GM21717 (cell line): Measurements from ENCODE around the gene DYSF.

Experiments used
- ATAC-seq: cut with Tn5 transposase; IDR thresholded peaks from one replicate; pipeline ENCODE4 v1.9.1; 2021; ENCODE audit warnings: mild to moderate bottlenecking, moderate library complexity; ENCODE audit not compliant: unreplicated experiment

DYSF gene

DNA sequence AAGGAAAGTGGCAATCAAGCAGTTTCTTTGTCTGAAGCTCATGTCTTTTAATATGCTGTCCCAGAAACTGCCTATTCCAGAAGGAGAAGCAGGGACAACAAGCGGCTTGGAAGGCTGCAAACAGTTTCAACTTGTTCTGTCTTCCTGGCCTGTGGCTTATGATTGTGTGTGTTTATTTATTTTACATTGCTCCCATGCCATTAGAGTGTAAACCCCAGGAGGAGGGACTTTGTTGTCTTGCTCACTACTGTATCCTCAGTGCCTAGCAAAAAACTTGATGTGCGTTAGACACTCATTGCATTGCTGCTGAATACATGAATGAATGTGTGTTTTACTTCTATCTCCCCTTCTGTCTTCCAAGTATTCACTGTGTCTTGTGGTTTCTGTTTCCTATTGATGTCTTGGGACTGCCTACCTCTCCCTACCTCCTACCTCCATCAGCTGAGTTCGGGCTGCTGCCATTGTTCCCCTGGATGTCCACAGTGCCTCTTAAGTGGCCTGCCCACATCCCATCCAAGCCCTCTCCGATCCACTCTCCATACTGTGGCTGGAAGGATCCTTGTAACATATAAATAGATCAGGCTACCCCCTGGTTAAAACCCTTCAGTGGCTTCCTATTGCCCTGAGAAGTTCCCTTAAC lies 261.4 kb downstream of the DYSF start:
- no peak for ATAC-seq

GRCh38 chr2:71715241-71715750 lies 261.9 kb downstream of the DYSF start:
- no peak for ATAC-seq

DNA sequence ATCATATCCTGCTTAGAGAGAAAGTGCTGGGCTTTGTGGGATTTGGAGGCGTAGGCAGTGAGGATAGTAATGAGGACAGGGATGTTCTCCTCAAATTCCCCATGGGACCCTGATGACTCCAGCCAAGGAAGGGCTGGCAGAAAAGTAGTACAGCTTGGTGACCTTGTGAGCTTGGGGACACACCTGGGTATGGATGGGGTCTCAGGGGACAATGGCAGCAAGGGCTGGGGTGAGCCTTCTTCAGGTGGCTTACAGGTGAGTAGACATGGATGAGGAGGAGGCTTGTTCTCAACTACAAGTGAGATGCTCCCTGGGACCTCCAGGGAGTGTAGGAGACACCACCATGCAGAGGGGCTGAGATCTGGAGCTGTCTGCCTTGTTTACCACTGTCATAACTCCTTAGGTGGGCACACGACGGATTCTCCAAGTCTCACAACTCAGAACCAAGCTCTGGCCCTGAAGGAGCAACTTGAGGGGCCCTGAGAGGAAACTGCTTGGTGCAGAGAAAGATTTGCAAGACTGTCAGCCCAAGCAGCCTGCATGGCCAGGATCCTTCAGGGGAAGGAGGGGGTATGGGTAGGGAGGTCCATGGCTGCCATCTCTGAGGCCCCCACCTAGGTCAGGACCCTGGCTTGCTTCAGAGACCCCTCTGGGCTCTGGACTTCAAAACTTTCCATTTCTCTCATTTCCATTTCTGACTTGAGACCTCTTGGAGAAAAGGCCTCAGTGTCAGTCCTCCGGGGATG lies 262.8 kb downstream of the DYSF start:
- no peak for ATAC-seq

- ATAC-seq: no peak
Observed at GRCh38 chr2:71716697-71717624, 263.6 kb downstream of the DYSF start.

GRCh38 chr2:71718686-71719085 lies 265.3 kb downstream of the DYSF start:
- ATAC-seq: no peak

GRCh38 chr2:71719520-71720282 lies 266.3 kb downstream of the DYSF start:
- no peak for ATAC-seq

DNA sequence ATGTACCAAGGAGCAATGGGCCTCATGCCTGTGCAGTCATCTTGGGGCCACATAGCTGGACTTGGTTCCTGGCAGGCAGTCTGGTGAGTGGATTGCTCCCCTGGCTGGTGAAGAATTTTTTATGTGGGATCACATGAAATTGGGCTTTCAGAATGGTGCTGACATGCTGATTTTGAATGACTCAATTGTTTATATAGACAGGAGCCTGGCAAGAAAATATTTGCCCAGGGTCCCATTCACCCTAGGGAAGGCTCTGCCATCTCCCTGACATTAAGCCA lies 266.9 kb downstream of the DYSF start:
- ATAC-seq: no peak

GRCh38 chr2:71720596-71721361 lies 267.4 kb downstream of the DYSF start:
- no peak for ATAC-seq

DNA sequence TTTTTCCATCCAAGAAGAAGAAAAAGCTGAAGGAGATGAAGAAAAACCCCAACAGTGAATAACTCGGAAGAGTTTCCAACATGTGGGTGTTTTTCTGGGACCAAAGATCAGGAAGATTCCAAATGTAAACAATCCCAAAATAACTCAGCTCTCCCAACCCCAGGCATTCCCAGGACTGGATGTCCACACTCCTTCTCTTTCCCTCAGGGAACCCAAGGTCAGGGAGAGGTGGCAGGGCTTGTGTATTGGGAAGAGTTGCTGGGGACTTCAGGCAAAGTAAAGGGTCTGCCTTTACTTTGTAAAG lies 268.0 kb downstream of the DYSF start:
- no peak for ATAC-seq

GRCh38 chr2:71721669-71722068 lies 268.3 kb downstream of the DYSF start:
- no peak for ATAC-seq

GRCh38 chr2:71722286-71722685 lies 268.9 kb downstream of the DYSF start:
- ATAC-seq: no peak

- no peak for ATAC-seq
Observed at GRCh38 chr2:71724793-71725192, 271.4 kb downstream of the DYSF start.

- ATAC-seq: no peak
Observed at GRCh38 chr2:71725836-71726235, 272.5 kb downstream of the DYSF start.

DNA sequence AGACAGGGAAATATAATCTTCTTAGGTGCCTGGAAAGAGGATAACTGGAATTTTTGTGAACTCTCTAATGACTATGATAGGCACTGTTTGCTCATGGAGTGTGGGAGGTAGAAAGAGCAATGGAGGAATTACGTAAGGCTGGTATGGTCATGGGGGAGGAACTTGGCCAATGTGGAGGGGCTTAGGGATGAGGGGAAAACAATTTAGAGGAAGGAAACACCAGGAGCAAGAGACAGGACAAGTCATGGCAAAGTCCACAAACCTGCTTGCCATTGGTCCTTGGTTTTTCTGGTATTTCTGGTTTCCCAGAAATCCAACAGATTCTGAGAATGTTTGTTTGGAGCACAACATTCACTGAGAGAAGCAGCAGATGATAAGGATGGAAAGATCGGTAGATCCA lies 274.2 kb downstream of the DYSF start:
- no peak for ATAC-seq

DNA sequence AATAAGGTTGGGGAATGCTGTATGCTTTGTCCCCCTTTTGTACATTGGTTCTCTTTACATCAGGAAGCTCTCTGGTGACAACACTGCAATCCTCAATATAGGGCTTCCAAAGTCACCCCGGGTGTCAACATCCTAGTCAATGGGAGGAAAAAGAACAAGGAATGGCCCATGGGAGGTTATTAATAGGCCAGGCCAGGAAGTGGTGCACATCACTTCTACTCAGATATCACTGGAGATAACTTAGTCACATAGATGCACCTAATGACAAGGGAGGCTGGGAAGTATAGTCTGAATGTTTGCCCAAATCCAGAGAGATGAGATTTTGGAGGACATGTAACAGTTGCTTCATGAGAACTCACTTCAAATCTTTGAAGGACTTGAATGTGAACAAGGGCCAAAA lies 274.7 kb downstream of the DYSF start:
- no peak for ATAC-seq

GRCh38 chr2:71730785-71731383 lies 277.5 kb downstream of the DYSF start:
- no peak for ATAC-seq

DNA sequence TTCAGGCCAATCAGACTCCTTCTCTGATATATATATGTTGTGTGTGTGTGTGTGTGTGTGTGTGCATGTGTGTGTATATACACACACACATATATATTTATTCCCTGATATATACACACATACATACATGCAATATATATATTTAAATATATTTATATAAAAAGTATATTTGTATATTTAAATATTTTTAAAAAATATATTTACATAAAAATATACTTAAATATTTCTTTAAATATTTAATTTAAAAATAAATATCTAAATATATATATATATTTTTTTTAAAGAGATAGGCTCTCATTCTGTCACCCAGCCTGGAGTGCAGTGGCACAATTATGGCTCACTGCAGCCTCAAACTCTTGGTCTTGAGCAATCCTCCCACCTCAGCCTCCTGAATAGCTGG lies 281.3 kb downstream of the DYSF start:
- no peak for ATAC-seq

GRCh38 chr2:71735676-71736075 lies 282.3 kb downstream of the DYSF start:
- ATAC-seq: no peak
